Colonic mucosa (tissue), 4 donors: ENCODE results near the gene RPS6KB2. TPM values are rescaled to one million over a fixed set of nuclear protein-coding genes. Genes with fewer than 3 reads are reported as not detected.

ENCODE experiments used
- DNase-seq: peaks from one replicate; pipeline ENCODE4 v3.0.0-alpha.2; 2020
- H3K27ac ChIP-seq: fragments of 200-600 bp; one replicate; pipeline ENCODE4 v1.8.0; 2021
- H3K27me3 ChIP-seq: fragments of 200-600 bp; one replicate; pipeline ENCODE4 v1.8.0; 2021
- H3K36me3 ChIP-seq: fragments of 200-600 bp; one replicate; pipeline ENCODE4 v1.8.0; 2021
- H3K4me1 ChIP-seq: fragments of 200-600 bp; one replicate; pipeline ENCODE4 v1.8.0; 2021; ENCODE audit warnings: mild to moderate bottlenecking
- H3K4me3 ChIP-seq: fragments of 200-600 bp; one replicate; pipeline ENCODE4 v1.8.0; 2021
- H3K9ac ChIP-seq, 2 donors: one replicate each; pipeline ENCODE4 v1.7.0; 2013; ENCODE audit warnings: control low read depth in 2 of 2, low read depth in 2 of 2, low read length in 2 of 2
- H3K9me3 ChIP-seq: fragments of 200-600 bp; one replicate; pipeline ENCODE4 v1.8.0; 2021
- CTCF ChIP-seq: fragments of 200-600 bp; IDR thresholded peaks from one replicate; pipeline ENCODE4 v1.8.0; 2022; ENCODE audit warnings: antibody characterized with exemption, mild to moderate bottlenecking
- intact Hi-C: fragments of 100-400 bp; cut with DNase I; formaldehyde crosslinking; loops from one replicate; pipeline ENCODE4 v1.14.1; 2022
- total RNA-seq, 2 donors: library from RNA; stranded (reverse); fragmentation: NEBNext Ultra II Directional in 1 of 2; extraction: Animal tissue kit (Norgen Biotek cat#: 25700) in 1 of 2; gene quantifications; one replicate each; pipeline ENCODE4 v1.2.1, GENCODE V29; 2021
- donor health status: healthy.
- donor health status: DM: no; HTN: no; CAD: no.
- donor health status: DM: no; HTN: no; CAD: no.

The RPS6KB2 gene
- total RNA-seq, 2 donors from 2014 or later, result 38.3 to 70.4 TPM

GRCh38 chr11:67407688-67408163 is 20.6 kb upstream of the RPS6KB2 start:
- no peak overlapping the region for H3K4me3 ChIP-seq
- H3K27ac ChIP-seq, result peak overlapping the region; percentile 27
- H3K9me3 ChIP-seq, result no peaks in the 10 kb centered on the region
- no peaks in the 10 kb centered on the region for H3K27me3 ChIP-seq
- no peak for TF ChIP-seq CTCF
- no peak for DNase-seq
- no peaks in the 10 kb centered on the region for H3K4me1 ChIP-seq
- H3K36me3 ChIP-seq, result no peaks in the 10 kb centered on the region
- H3K9ac ChIP-seq, result peak overlapping the region; percentile 16 to 50
- intact Hi-C loops, result no loop called here

GRCh38 chr11:67408437-67409200 is 19.7 kb upstream of the RPS6KB2 start:
- DNase-seq, result no peak
- peak overlapping the region; percentile 27 for H3K27ac ChIP-seq
- peak overlapping the region; percentile 26 to 63 for H3K9ac ChIP-seq
- no peaks in the 10 kb centered on the region for H3K9me3 ChIP-seq
- no peaks in the 10 kb centered on the region for H3K27me3 ChIP-seq
- no peak overlapping the region for H3K4me3 ChIP-seq
- H3K36me3 ChIP-seq, result no peaks in the 10 kb centered on the region
- no peaks in the 10 kb centered on the region for H3K4me1 ChIP-seq
- intact Hi-C loops, result no loop called here
- TF ChIP-seq CTCF, result no peak

DNA sequence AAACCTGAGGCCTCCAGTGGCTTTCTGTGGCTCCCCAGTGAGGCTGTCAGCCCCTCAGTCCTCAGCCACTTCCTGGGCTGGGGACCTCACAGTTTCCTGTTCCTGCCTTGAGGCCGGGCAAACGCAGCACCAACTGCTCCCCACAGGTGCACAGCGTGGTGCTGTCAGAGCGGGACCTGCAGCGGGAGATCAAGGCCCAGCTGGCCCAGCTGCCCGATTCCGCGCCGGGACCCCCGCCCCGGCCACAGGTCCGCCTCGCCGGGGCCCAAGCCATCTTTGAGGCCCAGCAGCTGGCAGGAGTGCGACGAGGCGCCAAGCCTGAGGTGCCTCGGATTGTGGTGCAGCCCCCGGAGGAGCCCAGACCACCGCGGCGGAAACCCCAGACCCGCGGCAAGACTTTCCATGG is 19.0 kb upstream of the RPS6KB2 start:
- H3K4me3 ChIP-seq, result no peak overlapping the region
- no peak for DNase-seq
- intact Hi-C loops, result no loop called here
- H3K9me3 ChIP-seq, result no peaks in the 10 kb centered on the region
- no peaks in the 10 kb centered on the region for H3K27me3 ChIP-seq
- H3K4me1 ChIP-seq, result no peaks in the 10 kb centered on the region
- peak overlapping the region; percentile 20 for H3K27ac ChIP-seq
- peak overlapping the region; percentile 26 to 63 for H3K9ac ChIP-seq
- no peak for TF ChIP-seq CTCF
- no peaks in the 10 kb centered on the region for H3K36me3 ChIP-seq

DNA sequence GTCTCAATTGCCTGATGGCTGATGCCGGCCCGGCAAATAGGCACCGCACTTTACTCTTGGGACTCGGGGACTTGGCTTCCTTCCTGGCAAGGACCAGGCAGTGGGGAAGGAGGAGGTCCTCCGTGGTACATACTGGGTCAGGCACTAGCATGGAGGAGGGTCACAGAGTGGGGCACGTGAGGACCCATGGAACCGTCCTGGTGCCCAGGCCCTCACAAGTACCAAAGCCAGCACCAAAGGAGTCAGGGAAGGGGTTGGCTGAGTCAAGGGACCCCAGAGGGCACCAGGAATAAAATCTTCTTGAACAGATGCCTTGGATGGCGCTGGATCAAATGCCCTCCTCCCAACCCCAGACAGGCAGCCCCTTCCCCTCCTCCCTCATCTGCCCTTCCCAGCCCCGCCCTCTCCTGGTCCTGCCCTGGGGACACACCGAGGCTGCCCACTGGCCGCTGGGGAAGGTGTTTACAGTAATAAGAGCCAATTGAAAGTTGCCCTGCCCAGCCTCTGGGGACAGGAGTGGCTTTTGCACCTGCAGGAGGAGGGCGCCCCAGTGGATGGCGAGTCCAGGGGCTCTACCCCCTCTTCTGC is 18.4 kb upstream of the RPS6KB2 start:
- peak overlapping the region; percentile 20 for H3K27ac ChIP-seq
- H3K4me3 ChIP-seq, result no peak overlapping the region
- no peaks in the 10 kb centered on the region for H3K36me3 ChIP-seq
- H3K27me3 ChIP-seq, result no peaks in the 10 kb centered on the region
- peak overlapping the region; percentile 26 to 63 for H3K9ac ChIP-seq
- peak; percentile 59 for DNase-seq
- no peak for TF ChIP-seq CTCF
- intact Hi-C loops, result no loop called here
- no peaks in the 10 kb centered on the region for H3K4me1 ChIP-seq
- no peaks in the 10 kb centered on the region for H3K9me3 ChIP-seq

- no peak overlapping the region for H3K4me3 ChIP-seq
- TF ChIP-seq CTCF, result no peak
- no peak for DNase-seq
- no peaks in the 10 kb centered on the region for H3K9me3 ChIP-seq
- H3K27ac ChIP-seq, result no peak overlapping the region
- H3K36me3 ChIP-seq, result no peaks in the 10 kb centered on the region
- H3K4me1 ChIP-seq, result no peaks in the 10 kb centered on the region
- intact Hi-C loops, result no loop called here
- no peaks in the 10 kb centered on the region for H3K27me3 ChIP-seq
- H3K9ac ChIP-seq, result peak overlapping the region in 1 of 2 donors; percentile 63
These were observed 17.9 kb upstream of the RPS6KB2 start for GRCh38 chr11:67410369-67410831.
